ENCODE results near the gene UPP2.

The UPP2 gene

GRCh38 chr2:158095912-158096311 is 5.8 kb upstream of the UPP2 start:
- Histone ChIP-seq H3K27me3 (no peaks in the 10 kb centered on the region), H3K36me3 (no peaks in the 10 kb centered on the region), H3K4me3 (ENCODE audit: low read depth in 1 of 2, low read length in 1 of 2) (no peak overlapping the region), H3K9me3 (no peaks in the 10 kb centered on the region), H3K27ac (no peak overlapping the region), H3K4me1 (ENCODE audit: control insufficient read depth in 1 of 2, insufficient read depth in 1 of 2, low read depth in 1 of 2, low read length in 1 of 2) (peaks cover 8 to 13% of the 10 kb centered on the region in 2 experiments)
- TF ChIP-seq CTCF (IDR thresholded peaks at IDR 0.05) = no peak

GRCh38 chr2:158097481-158097880 is 4.2 kb upstream of the UPP2 start:
- no peaks in the 10 kb centered on the region for H3K36me3 ChIP-seq
- peaks cover 8 to 13% of the 10 kb centered on the region in 2 experiments for H3K4me1 ChIP-seq (ENCODE audit: control insufficient read depth in 1 of 2, insufficient read depth in 1 of 2, low read depth in 1 of 2, low read length in 1 of 2)
- no peak overlapping the region for H3K4me3 ChIP-seq (ENCODE audit: low read depth in 1 of 2, low read length in 1 of 2)
- H3K9me3 ChIP-seq = no peaks in the 10 kb centered on the region
- no peak for TF ChIP-seq CTCF (IDR thresholded peaks at IDR 0.05)
- no peak overlapping the region for H3K27ac ChIP-seq
- H3K27me3 ChIP-seq = no peaks in the 10 kb centered on the region

- no peaks in the 10 kb centered on the region for H3K27me3 ChIP-seq
- no peaks in the 10 kb centered on the region for H3K9me3 ChIP-seq
- TF ChIP-seq CTCF (IDR thresholded peaks at IDR 0.05) = no peak
- peaks cover 8 to 13% of the 10 kb centered on the region in 2 experiments for H3K4me1 ChIP-seq (ENCODE audit: control insufficient read depth in 1 of 2, insufficient read depth in 1 of 2, low read depth in 1 of 2, low read length in 1 of 2)
- H3K4me3 ChIP-seq (ENCODE audit: low read depth in 1 of 2, low read length in 1 of 2) = no peak overlapping the region
- no peak overlapping the region for H3K27ac ChIP-seq
- no peaks in the 10 kb centered on the region for H3K36me3 ChIP-seq
Observed at GRCh38 chr2:158098178-158098577, 3.5 kb upstream of the UPP2 start.

- Histone ChIP-seq H3K9me3 (no peaks in the 10 kb centered on the region), H3K4me1 (ENCODE audit: control insufficient read depth in 1 of 2, insufficient read depth in 1 of 2, low read depth in 1 of 2, low read length in 1 of 2) (peaks cover 5 to 6% of the 10 kb centered on the region in 2 experiments), H3K27ac (no peak overlapping the region), H3K27me3 (no peaks in the 10 kb centered on the region), H3K36me3 (no peaks in the 10 kb centered on the region), H3K4me3 (ENCODE audit: low read depth in 1 of 2, low read length in 1 of 2) (no peak overlapping the region)
- TF ChIP-seq CTCF (IDR thresholded peaks at IDR 0.05) = no peak
Observed at GRCh38 chr2:158099716-158100115, 2.0 kb upstream of the UPP2 start.

GRCh38 chr2:158100411-158100810 is 1.3 kb upstream of the UPP2 start:
- Histone ChIP-seq H3K4me3 (ENCODE audit: low read depth in 1 of 2, low read length in 1 of 2) (no peak overlapping the region), H3K27me3 (no peaks in the 10 kb centered on the region), H3K27ac (no peak overlapping the region), H3K9me3 (no peaks in the 10 kb centered on the region), H3K4me1 (ENCODE audit: control insufficient read depth in 1 of 2, insufficient read depth in 1 of 2, low read depth in 1 of 2, low read length in 1 of 2) (peaks cover under 1% of the 10 kb centered on the region in 2 experiments), H3K36me3 (no peaks in the 10 kb centered on the region)
- no peak for TF ChIP-seq CTCF (IDR thresholded peaks at IDR 0.05)

- TF ChIP-seq CTCF (IDR thresholded peaks at IDR 0.05) = no peak
- Histone ChIP-seq H3K27me3 (no peaks in the 10 kb centered on the region), H3K27ac (no peak overlapping the region), H3K4me3 (ENCODE audit: low read depth in 1 of 2, low read length in 1 of 2) (no peak overlapping the region), H3K36me3 (no peaks in the 10 kb centered on the region), H3K9me3 (no peaks in the 10 kb centered on the region), H3K4me1 (ENCODE audit: control insufficient read depth in 1 of 2, insufficient read depth in 1 of 2, low read depth in 1 of 2, low read length in 1 of 2) (peaks cover 4 to 5% of the 10 kb centered on the region in 2 experiments)
Observed at GRCh38 chr2:158102446-158102845, 770 bp downstream of the UPP2 start.

Measured in neutrophil (primary cell).